22Rv1 (cell line): ENCODE measurements around the gene C11orf86.
"Not testable (repeated sequence)": the region's sequence is repeated elsewhere in the genome, so short reads cannot be mapped to it uniquely, and the experiment has no call there.

Experiments used
- H3K27ac ChIP-seq: fragments of 450-650 bp; 2 replicates; pipeline ENCODE4 v1.5.1; 2017
- ZFX ChIP-seq: fragments of 450-650 bp; IDR thresholded peaks from 2 replicates; pipeline ENCODE4 v1.6.1; 2017; ENCODE audit warnings: antibody characterized with exemption, borderline replicate concordance
- TF ChIP-seq, protein P1 (sequence below): fragments of 450-650 bp; IDR thresholded peaks from 2 replicates; pipeline ENCODE4 v1.5.1; 2017; ENCODE audit warnings: mild to moderate bottlenecking

The C11orf86 gene

DNA sequence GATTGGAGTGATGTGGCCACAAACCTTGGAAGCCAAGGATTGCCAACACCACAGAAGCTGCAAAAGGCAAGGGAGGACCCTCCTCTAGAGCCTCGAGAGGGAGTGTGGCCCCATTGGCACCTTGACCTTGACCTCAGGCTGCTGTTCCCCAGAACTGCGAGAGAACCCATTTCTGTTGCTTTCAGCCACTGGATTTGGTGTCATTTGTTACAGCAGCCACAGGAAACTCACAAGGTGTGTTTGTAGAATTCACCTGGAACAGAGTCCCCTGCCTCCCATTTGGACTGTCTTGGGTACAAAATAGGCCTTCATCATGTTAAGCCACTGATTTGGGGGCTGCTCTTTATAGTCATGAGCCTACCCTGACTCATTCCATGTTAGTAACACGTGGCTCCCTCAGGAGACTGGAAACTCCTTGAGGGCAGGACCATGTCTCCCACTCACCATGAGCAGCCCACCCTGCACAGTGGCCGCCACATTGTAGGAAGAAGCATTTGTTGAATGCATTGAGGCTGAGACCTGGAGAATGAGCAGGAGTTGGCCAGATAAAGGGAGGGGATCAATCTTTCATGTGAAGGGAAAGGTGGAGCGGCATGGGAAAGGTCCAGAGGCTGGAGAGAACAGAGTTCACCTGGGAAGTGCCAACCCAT lies 8.3 kb downstream of the C11orf86 start:
- no peak overlapping the region for H3K27ac ChIP-seq
- TF ChIP-seq, protein P1, sequence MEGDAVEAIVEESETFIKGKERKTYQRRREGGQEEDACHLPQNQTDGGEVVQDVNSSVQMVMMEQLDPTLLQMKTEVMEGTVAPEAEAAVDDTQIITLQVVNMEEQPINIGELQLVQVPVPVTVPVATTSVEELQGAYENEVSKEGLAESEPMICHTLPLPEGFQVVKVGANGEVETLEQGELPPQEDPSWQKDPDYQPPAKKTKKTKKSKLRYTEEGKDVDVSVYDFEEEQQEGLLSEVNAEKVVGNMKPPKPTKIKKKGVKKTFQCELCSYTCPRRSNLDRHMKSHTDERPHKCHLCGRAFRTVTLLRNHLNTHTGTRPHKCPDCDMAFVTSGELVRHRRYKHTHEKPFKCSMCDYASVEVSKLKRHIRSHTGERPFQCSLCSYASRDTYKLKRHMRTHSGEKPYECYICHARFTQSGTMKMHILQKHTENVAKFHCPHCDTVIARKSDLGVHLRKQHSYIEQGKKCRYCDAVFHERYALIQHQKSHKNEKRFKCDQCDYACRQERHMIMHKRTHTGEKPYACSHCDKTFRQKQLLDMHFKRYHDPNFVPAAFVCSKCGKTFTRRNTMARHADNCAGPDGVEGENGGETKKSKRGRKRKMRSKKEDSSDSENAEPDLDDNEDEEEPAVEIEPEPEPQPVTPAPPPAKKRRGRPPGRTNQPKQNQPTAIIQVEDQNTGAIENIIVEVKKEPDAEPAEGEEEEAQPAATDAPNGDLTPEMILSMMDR = no peak
- TF ChIP-seq ZFX = no peak

DNA sequence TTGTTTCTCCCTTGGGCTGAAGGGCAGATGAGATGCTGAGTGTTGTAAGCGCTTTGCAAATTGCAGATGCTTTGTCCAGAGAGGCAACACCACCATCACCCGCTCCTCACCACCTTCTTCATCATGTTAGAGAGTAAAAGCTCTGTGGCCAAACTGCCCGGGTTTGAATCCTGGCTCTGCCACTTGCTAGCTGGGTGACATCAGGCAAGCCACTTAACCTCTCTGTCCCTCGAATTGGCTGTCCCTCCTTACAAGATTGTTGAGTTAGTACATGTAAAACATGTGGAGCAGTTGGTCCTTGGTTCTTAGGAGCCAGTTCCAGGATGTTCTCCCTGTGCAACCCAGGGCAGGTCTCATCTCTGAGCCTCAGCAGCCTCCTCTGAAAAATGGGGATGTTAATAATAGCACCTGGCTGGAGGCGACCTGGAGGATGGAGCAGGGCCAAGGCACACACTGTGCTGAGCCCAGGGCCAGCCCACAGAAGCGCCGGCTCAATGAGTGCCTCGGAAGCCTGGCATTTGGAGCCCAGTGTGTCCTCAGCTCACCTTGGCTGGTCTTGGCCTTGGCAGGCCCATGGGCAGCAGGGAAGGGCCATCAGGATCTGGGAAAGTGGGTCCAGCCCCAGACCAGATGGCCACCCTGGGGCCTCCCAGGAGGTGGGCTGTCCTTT lies 10.5 kb downstream of the C11orf86 start:
- TF ChIP-seq, protein P1 = no peak
- no peak for TF ChIP-seq ZFX
- peak overlapping the region; percentile 37; the same call in 1 of the 2 replicates for H3K27ac ChIP-seq

DNA sequence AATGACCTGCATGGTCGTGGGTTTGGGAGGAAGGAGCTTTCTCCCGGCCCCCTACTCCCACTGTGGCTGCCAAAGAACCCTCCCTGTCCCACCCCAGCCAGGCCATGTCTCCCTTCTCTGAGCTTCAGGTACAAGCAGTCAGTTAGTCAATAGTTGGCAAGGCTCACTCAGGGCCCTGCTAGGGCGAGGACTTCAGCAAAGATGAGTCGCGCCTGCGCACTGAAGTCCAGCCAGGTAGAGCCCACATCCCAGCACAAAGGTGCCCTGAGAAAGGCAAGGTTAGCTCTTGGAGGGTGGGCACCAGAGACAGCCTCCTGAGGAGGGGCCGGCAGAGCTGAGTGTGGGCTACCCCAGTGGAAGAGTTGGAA lies 11.1 kb downstream of the C11orf86 start:
- TF ChIP-seq, protein P1 = no peak
- TF ChIP-seq ZFX = no peak
- peak overlapping the region; percentile 37; the same call in 1 of the 2 replicates for H3K27ac ChIP-seq

DNA sequence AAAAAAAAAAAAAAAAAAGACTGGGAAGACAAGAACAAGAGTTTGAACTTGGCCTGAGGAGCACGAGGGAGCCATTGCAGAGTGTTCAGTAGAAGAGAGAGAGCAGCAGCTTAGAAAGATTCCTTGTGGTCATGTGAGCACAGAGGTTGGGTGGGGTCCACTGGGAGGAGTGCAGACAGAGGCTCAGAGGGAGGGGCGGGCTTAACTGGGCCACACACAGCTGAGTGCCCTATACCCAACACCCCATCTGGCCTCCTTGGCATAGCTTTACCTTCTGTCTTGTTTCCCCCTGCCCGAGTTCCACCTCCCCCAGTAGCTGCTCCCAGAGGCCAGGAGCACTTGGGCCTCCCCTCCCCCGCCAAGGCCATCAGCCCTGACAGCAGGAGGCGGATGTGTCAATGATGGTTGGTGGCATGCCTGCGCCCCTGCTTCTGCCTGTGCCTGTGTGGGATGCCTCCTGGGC lies 12.1 kb downstream of the C11orf86 start:
- no peak overlapping the region for H3K27ac ChIP-seq
- TF ChIP-seq ZFX = no peak
- TF ChIP-seq, protein P1 = no peak

DNA sequence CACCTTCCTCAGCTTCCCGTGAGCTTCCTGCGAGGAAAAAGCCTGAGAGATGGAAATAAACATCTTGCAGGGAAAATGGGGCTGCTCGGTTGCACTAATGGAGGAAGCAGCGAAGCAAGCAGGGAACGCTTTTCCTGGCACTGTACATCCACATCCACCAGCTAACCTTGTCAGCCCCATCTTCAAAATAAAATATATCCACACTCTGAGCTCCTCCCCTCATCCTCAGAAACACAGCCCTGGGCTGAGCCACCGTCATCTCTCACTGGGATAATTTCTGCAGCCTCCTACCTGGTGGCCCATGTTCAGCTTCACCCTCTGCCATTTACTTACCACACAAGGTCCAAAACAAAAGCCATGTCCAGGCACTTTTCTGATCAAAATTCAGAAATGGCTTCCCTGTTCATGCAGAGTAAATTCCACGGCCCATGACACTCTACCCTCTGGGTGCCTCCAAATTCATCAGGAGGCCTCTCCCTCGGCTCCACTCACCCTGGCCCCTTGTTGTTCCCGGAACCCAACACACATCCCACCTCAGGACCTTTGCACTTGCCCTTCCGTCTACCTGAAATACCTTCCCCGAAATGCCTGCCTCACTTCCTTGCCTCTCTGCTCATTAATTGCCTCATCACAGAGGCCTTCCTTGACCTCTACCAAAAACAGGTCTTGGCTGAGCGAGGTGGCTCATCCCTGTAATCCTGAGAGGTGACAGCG lies 13.0 kb downstream of the C11orf86 start:
- no peak overlapping the region for H3K27ac ChIP-seq
- TF ChIP-seq ZFX = no peak
- TF ChIP-seq, protein P1 = no peak

DNA sequence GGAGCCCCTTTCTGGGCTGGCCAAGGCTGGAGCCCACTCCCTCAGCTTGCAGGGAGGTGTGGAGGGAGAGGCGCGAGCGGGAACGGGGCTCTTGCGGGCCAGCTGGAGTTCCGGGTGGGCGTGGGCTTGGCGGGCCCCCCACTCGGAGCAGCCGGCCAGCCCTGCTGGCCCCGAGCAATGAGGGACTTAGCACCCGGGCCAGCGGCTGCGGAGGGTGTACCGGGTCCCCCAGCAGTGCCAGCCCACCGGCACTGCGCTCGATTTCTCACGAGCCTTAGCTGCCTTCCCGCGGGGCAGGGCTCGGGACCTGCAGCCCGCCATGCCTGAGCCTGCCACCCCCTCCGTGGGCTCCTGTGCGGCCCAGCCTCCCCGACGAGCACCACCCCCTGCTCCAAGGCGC lies 13.6 kb downstream of the C11orf86 start:
- not testable (repeated sequence) for H3K27ac ChIP-seq

DNA sequence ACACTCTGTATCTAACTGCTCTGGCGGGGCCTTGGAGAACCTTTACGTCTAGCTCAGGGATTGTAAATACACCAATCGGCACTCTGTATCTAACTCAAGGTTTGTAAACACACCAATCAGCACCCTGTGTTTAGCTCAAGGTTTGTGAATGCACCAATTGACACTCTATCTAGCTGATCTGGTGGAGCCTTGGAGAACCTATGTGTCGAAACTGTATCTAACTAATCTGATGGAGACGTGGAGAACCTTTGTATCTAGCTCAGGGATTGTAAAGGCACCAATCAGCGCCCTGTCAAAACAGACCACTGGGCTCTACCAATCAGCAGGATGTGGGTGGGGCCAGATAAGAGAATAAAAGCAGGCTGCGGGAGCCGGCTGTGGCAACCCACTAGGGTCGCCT lies 14.3 kb downstream of the C11orf86 start:
- not testable (repeated sequence) for H3K27ac ChIP-seq

DNA sequence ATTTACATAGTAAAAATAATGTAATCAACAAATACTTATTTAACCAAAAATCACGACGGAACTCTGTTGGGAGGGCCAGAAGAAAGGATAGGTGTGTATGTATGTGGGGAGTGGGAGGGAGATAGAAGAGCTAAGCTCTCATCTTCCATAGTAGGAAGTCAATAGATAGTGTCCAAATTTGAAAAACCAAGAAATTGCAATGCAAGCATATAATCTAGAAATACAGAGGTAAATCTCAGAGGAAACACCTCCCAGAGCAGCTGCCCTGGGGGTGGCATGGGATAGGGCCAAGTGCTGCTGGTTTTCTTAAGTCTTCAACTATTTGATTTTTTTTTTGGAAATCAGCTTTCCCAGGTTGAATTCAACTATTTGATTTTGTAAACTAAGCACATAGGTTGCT lies 16.9 kb downstream of the C11orf86 start:
- no peak overlapping the region for H3K27ac ChIP-seq
- TF ChIP-seq ZFX = no peak
- TF ChIP-seq, protein P1 = no peak
